HepG2 (cell line): ENCODE measurements around the gene KRTAP6-1.

ENCODE experiments used
- CENPT ChIP-seq: sonication (generic); formaldehyde crosslinking; IDR thresholded peaks from 2 replicates; pipeline ENCODE4 v1.8.0; 2022; ENCODE audit warnings: low read depth, mild to moderate bottlenecking, moderate library complexity, missing genetic modification reagents
- CTCF ChIP-seq: sonication (generic); formaldehyde crosslinking; IDR thresholded peaks from 2 replicates; pipeline ENCODE4 v1.5.0; 2020; ENCODE audit warnings: mild to moderate bottlenecking, missing genetic modification reagents, moderate library complexity
- JUND ChIP-seq: sonication (generic); formaldehyde crosslinking; IDR thresholded peaks from 2 replicates; pipeline ENCODE4 v1.8.0; 2022; ENCODE audit warnings: mild to moderate bottlenecking, missing genetic modification reagents
- SALL1 ChIP-seq: sonication (generic); formaldehyde crosslinking; IDR thresholded peaks from 2 replicates; pipeline ENCODE4 v1.8.0; 2022; ENCODE audit warnings: mild to moderate bottlenecking, missing genetic modification reagents
- ZBTB42 ChIP-seq: sonication (generic); formaldehyde crosslinking; IDR thresholded peaks from 2 replicates; pipeline ENCODE4 v1.5.0; 2020; ENCODE audit warnings: mild to moderate bottlenecking, missing genetic modification reagents
- ZNF512B ChIP-seq: sonication (generic); formaldehyde crosslinking; IDR thresholded peaks from 2 replicates; pipeline ENCODE4 v1.5.1; 2020; ENCODE audit warnings: missing genetic modification reagents, mild to moderate bottlenecking, borderline replicate concordance
- ZNF547 ChIP-seq: sonication (generic); formaldehyde crosslinking; IDR thresholded peaks from 2 replicates; pipeline ENCODE4 v1.5.1; 2020; ENCODE audit warnings: mild to moderate bottlenecking, missing genetic modification reagents
- TF ChIP-seq, protein P1 (sequence below): sonication (generic); formaldehyde crosslinking; IDR thresholded peaks from 2 replicates; pipeline ENCODE4 v1.5.1; 2020; ENCODE audit warnings: mild to moderate bottlenecking, missing genetic modification reagents, moderate library complexity

DNA sequence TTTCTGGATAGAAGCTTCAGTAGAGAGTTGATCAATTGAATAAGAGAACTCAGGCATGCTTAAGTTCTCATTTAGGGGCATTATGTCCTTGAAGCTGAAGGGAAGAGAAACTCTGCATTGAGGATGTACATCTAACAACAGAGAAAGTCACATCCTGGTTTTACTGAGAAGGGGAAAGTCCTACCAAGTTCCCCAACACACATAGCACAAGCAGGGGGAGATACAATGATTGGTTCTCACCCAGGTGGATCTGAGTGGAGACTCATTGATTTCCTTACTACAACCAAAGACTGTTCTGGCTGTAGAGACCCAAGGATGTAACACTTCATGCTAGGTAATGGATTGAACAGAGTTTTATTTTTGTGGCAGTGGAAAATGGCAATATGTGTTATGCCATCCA, 1.5 kb upstream of the KRTAP6-1 start:
- TF ChIP-seq ZBTB42 (CRISPR knock-in tag) (no peak), ZNF547 (CRISPR knock-in tag) (no peak), SALL1 (CRISPR knock-in tag) (no peak), ZNF512B (CRISPR knock-in tag) (no peak), CTCF (CRISPR knock-in tag) (no peak), CENPT (CRISPR knock-in tag) (no peak), JUND (CRISPR knock-in tag) (no peak)
- TF ChIP-seq, protein P1, sequence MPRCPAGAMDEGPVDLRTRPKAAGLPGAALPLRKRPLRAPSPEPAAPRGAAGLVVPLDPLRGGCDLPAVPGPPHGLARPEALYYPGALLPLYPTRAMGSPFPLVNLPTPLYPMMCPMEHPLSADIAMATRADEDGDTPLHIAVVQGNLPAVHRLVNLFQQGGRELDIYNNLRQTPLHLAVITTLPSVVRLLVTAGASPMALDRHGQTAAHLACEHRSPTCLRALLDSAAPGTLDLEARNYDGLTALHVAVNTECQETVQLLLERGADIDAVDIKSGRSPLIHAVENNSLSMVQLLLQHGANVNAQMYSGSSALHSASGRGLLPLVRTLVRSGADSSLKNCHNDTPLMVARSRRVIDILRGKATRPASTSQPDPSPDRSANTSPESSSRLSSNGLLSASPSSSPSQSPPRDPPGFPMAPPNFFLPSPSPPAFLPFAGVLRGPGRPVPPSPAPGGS (CRISPR knock-in tag), result no peak
